BLaER1 treated with 17β-estradiol and CSF1 and Interleukin-3, amounts not matched to agents 10 nM and 100 nM (cell line): ENCODE data around the gene USP34.
"Not testable (repeated sequence)": the region's sequence is repeated elsewhere in the genome, so short reads cannot be mapped to it uniquely, and the experiment has no call there.

Experiments
- H3K27ac ChIP-seq, 11 experiments: shearing (Covaris generic); formaldehyde crosslinking; 2 replicates each; pipeline ENCODE4 v1.8.1; 2022
- H3K27me3 ChIP-seq, 11 experiments: shearing (Covaris generic); formaldehyde crosslinking; 2 replicates each; pipeline ENCODE4 v1.8.1; 2022
- H3K36me3 ChIP-seq, 11 experiments: shearing (Covaris generic); formaldehyde crosslinking; 2 replicates each; pipeline ENCODE4 v1.8.1; 2022
- H3K4me1 ChIP-seq, 10 experiments: shearing (Covaris generic); formaldehyde crosslinking; 2 replicates each; pipeline ENCODE4 v1.8.1; 2022
- H3K4me2 ChIP-seq, 11 experiments: shearing (Covaris generic); formaldehyde crosslinking; 2 replicates each; pipeline ENCODE4 v1.8.1; 2022
- H3K4me3 ChIP-seq, 10 experiments: shearing (Covaris generic); formaldehyde crosslinking; 2 replicates each; pipeline ENCODE4 v1.8.1; 2022
- H3K9ac ChIP-seq, 11 experiments: shearing (Covaris generic); formaldehyde crosslinking; 2 replicates each; pipeline ENCODE4 v1.8.1; 2022
- H3K9me3 ChIP-seq, 11 experiments: shearing (Covaris generic); formaldehyde crosslinking; replicated peaks in 1 of 11; 2 replicates each; pipeline ENCODE4 v1.8.1; 2022
- H4K20me1 ChIP-seq, 11 experiments: shearing (Covaris generic); formaldehyde crosslinking; 2 replicates each; pipeline ENCODE4 v1.8.1; 2022
- Cebpa-rat ChIP-seq, 11 experiments: shearing (Covaris generic); IDR thresholded peaks; 2 replicates each; pipeline ENCODE4 v1.8.1; 2022

The USP34 gene

GRCh38 chr2:61456070-61456745, 14.7 kb downstream of the USP34 start:
- Histone ChIP-seq H4K20me1 (peaks cover 55 to 100% (median 90%) of the 10 kb centered on the region in 11 experiments; a peak in 21 of 22 replicates), H3K9ac (no peak overlapping the region), H3K4me1 (peaks cover 14 to 47% (median 30%) of the 10 kb centered on the region in 10 experiments; a peak in 18 of 20 replicates), H3K4me2 (no peak overlapping the region), H3K9me3 (peaks cover 0 to 53% (median 35%) of the 10 kb centered on the region in 11 experiments; a peak in 19 of 22 replicates), H3K27me3 (no peaks in the 10 kb centered on the region), H3K4me3 (no peak overlapping the region), H3K36me3 (peaks cover 16 to 92% (median 78%) of the 10 kb centered on the region in 11 experiments), H3K27ac (no peak overlapping the region)
- no peak for TF ChIP-seq Cebpa-rat (IDR thresholded peaks at IDR 0.05)

- H4K20me1 ChIP-seq = peaks cover 45 to 100% (median 85%) of the 10 kb centered on the region in 11 experiments; a peak in 21 of 22 replicates
- H3K9me3 ChIP-seq = peaks cover 0 to 57% (median 41%) of the 10 kb centered on the region in 11 experiments; a peak in 19 of 22 replicates
- peaks cover 12 to 44% (median 23%) of the 10 kb centered on the region in 10 experiments; a peak in 18 of 20 replicates for H3K4me1 ChIP-seq
- not testable (repeated sequence) for H3K4me2 ChIP-seq, H3K9ac ChIP-seq, H3K27me3 ChIP-seq, H3K4me3 ChIP-seq, H3K27ac ChIP-seq
- H3K36me3 ChIP-seq = peaks cover 12 to 92% (median 78%) of the 10 kb centered on the region in 11 experiments
These were observed 15.9 kb downstream of the USP34 start for GRCh38 chr2:61454972-61455371.

- Histone ChIP-seq H3K4me2 (no peak overlapping the region), H4K20me1 (peaks cover 43 to 100% (median 85%) of the 10 kb centered on the region in 11 experiments; a peak in 21 of 22 replicates), H3K4me1 (peaks cover 9 to 38% (median 18%) of the 10 kb centered on the region in 10 experiments; a peak in 17 of 20 replicates), H3K27me3 (no peaks in the 10 kb centered on the region), H3K9me3 (peaks cover 0 to 58% (median 47%) of the 10 kb centered on the region in 11 experiments; a peak in 19 of 22 replicates), H3K9ac (no peak overlapping the region), H3K36me3 (peaks cover 12 to 92% (median 78%) of the 10 kb centered on the region in 11 experiments), H3K4me3 (no peak overlapping the region), H3K27ac (no peak overlapping the region; a peak in 1 of 22 replicates)
- TF ChIP-seq Cebpa-rat (IDR thresholded peaks at IDR 0.05) = no peak
These were observed 16.5 kb downstream of the USP34 start for GRCh38 chr2:61454383-61454782.

GRCh38 chr2:61452392-61452791, 18.5 kb downstream of the USP34 start:
- Histone ChIP-seq H3K4me3 (no peak overlapping the region), H3K27ac (no peak overlapping the region), H3K27me3 (no peaks in the 10 kb centered on the region), H4K20me1 (peaks cover 37 to 100% (median 85%) of the 10 kb centered on the region in 11 experiments; a peak in 21 of 22 replicates), H3K9me3 (peaks cover 0 to 67% (median 49%) of the 10 kb centered on the region in 11 experiments; a peak in 19 of 22 replicates), H3K36me3 (peaks cover 12 to 93% (median 80%) of the 10 kb centered on the region in 11 experiments), H3K4me2 (no peak overlapping the region), H3K4me1 (peaks cover 0 to 24% (median 15%) of the 10 kb centered on the region in 10 experiments; a peak in 14 of 20 replicates), H3K9ac (no peak overlapping the region)
- no peak for TF ChIP-seq Cebpa-rat (IDR thresholded peaks at IDR 0.05)

GRCh38 chr2:61451178-61451577, 19.7 kb downstream of the USP34 start:
- Histone ChIP-seq H3K9me3 (peaks cover 0 to 67% (median 49%) of the 10 kb centered on the region in 11 experiments; a peak in 19 of 22 replicates), H3K36me3 (peaks cover 8 to 85% (median 70%) of the 10 kb centered on the region in 11 experiments; a peak in 21 of 22 replicates), H3K9ac (no peak overlapping the region), H3K4me1 (peaks cover 0 to 32% (median 23%) of the 10 kb centered on the region in 10 experiments; a peak in 14 of 20 replicates), H3K27me3 (no peaks in the 10 kb centered on the region), H3K4me2 (no peak overlapping the region), H4K20me1 (peaks cover 37 to 100% (median 85%) of the 10 kb centered on the region in 11 experiments; a peak in 20 of 22 replicates), H3K4me3 (0 out of 20 replicates have a peak overlapping the region, but pooled peaks of 1 of the 10 experiments have one; percentile 5), H3K27ac (no peak overlapping the region)
- TF ChIP-seq Cebpa-rat (IDR thresholded peaks at IDR 0.05) = no peak

- Histone ChIP-seq H3K9me3 (peaks cover 0 to 71% (median 49%) of the 10 kb centered on the region in 11 experiments; a peak in 19 of 22 replicates), H4K20me1 (peaks cover 37 to 100% (median 85%) of the 10 kb centered on the region in 11 experiments; a peak in 20 of 22 replicates), H3K9ac (no peak overlapping the region), H3K4me1 (peaks cover 0 to 33% (median 23%) of the 10 kb centered on the region in 10 experiments; a peak in 14 of 20 replicates), H3K27ac (no peak overlapping the region), H3K36me3 (peaks cover 5 to 87% (median 66%) of the 10 kb centered on the region in 11 experiments; a peak in 21 of 22 replicates), H3K4me3 (no peak overlapping the region), H3K27me3 (no peaks in the 10 kb centered on the region), H3K4me2 (no peak overlapping the region)
- TF ChIP-seq Cebpa-rat (IDR thresholded peaks at IDR 0.05) = no peak
These were observed 20.7 kb downstream of the USP34 start for GRCh38 chr2:61450144-61450543.

GRCh38 chr2:61448229-61448628, 22.7 kb downstream of the USP34 start:
- Histone ChIP-seq H3K27ac (no peak overlapping the region), H3K27me3 (no peaks in the 10 kb centered on the region), H3K4me3 (no peak overlapping the region), H3K4me2 (peak overlapping the region in 4 of 11 experiments; percentile 48 to 58 (median 52); a peak in 6 of 22 replicates), H3K4me1 (peaks cover 8 to 40% (median 30%) of the 10 kb centered on the region in 10 experiments), H3K9ac (no peak overlapping the region), H4K20me1 (peaks cover 36 to 100% (median 85%) of the 10 kb centered on the region in 11 experiments), H3K9me3 (peaks cover 0 to 65% (median 47%) of the 10 kb centered on the region in 11 experiments; a peak in 19 of 22 replicates), H3K36me3 (peaks cover 0 to 89% (median 60%) of the 10 kb centered on the region in 11 experiments; a peak in 21 of 22 replicates)
- TF ChIP-seq Cebpa-rat (IDR thresholded peaks at IDR 0.05) = no peak

- peak overlapping the region in 6 of 11 experiments; percentile 0 to 58 (median 49); a peak in 10 of 22 replicates for H3K4me2 ChIP-seq
These were observed 23.9 kb downstream of the USP34 start for GRCh38 chr2:61446971-61447370.

More at GRCh38 chr2:61446971-61447370, 23.9 kb downstream of the USP34 start:
- not testable (repeated sequence) for H3K27ac ChIP-seq, H3K27me3 ChIP-seq, H3K4me3 ChIP-seq, H3K9ac ChIP-seq
- peaks cover 43 to 100% (median 87%) of the 10 kb centered on the region in 11 experiments for H4K20me1 ChIP-seq
- peaks cover 0 to 53% (median 34%) of the 10 kb centered on the region in 11 experiments; a peak in 19 of 22 replicates for H3K9me3 ChIP-seq
- peaks cover 15 to 53% (median 41%) of the 10 kb centered on the region in 10 experiments for H3K4me1 ChIP-seq
- peaks cover 0 to 77% (median 48%) of the 10 kb centered on the region in 11 experiments; a peak in 21 of 22 replicates for H3K36me3 ChIP-seq
